ENCODE measurements around the gene AIP.

GRCh38 chr11:67507242-67507863 is 24.5 kb downstream of the AIP start:
- TF ChIP-seq CTCF (IDR thresholded peaks at IDR 0.05): no peak
- TF ChIP-seq POLR2A (IDR thresholded peaks at IDR 0.05): no peak
